GM12873 (cell line): ENCODE results near the gene CDYL2.

ENCODE experiments used
- TF ChIP-seq, protein P1 (sequence below): IDR thresholded peaks from 2 replicates; pipeline ENCODE4 v1.5.1; 2012; ENCODE audit warnings: low read depth, mild to moderate bottlenecking, moderate library complexity, low read length, control low read depth; ENCODE audit not compliant: insufficient read depth; ENCODE audit errors: missing control alignments

The CDYL2 gene

GRCh38 chr16:80794071-80794470 lies 10.3 kb downstream of the CDYL2 start:
- TF ChIP-seq, protein P1, sequence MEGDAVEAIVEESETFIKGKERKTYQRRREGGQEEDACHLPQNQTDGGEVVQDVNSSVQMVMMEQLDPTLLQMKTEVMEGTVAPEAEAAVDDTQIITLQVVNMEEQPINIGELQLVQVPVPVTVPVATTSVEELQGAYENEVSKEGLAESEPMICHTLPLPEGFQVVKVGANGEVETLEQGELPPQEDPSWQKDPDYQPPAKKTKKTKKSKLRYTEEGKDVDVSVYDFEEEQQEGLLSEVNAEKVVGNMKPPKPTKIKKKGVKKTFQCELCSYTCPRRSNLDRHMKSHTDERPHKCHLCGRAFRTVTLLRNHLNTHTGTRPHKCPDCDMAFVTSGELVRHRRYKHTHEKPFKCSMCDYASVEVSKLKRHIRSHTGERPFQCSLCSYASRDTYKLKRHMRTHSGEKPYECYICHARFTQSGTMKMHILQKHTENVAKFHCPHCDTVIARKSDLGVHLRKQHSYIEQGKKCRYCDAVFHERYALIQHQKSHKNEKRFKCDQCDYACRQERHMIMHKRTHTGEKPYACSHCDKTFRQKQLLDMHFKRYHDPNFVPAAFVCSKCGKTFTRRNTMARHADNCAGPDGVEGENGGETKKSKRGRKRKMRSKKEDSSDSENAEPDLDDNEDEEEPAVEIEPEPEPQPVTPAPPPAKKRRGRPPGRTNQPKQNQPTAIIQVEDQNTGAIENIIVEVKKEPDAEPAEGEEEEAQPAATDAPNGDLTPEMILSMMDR, result no peak

DNA sequence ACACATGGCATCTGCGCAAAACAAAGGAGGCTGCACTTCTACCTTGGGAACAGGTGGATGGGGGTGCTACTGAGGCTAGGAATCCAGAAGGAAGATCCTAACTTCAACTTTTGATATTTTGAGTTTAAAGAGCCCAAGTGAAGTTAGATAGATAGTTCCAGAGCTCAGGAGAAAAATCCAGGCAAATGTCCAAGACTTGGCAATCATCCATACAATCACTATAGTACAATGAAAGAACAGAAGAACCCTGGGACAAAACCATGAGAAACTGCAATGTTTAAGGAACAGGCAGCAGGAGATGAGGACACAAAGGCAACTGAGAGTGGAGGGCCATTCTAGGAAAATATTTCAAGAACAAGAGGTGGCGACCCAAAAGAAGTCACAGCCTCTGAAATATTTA lies 12.4 kb downstream of the CDYL2 start:
- TF ChIP-seq, protein P1, result no peak

GRCh38 chr16:80791411-80791810 lies 13.0 kb downstream of the CDYL2 start:
- TF ChIP-seq, protein P1, result no peak

- TF ChIP-seq, protein P1, result no peak
Observed at GRCh38 chr16:80790751-80791150, 13.6 kb downstream of the CDYL2 start.

DNA sequence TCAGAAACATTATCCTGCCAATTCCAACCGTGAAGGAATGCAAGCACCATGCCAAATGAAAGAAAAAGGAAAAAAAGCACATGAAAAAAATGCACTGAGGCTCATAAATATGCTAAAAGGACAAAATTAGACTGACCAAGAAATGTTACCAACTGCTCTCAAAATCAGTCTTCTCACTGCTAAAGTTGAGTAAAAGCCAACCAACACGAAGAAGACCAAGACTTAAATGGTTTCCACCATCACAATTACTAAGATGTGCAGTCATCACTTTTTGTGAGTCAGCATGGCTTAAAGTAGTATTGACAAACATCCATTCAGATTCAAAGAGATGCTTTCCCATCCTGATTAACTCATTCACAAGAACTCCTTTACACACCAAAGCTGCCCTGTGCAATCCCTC lies 16.4 kb downstream of the CDYL2 start:
- TF ChIP-seq, protein P1, result no peak

DNA sequence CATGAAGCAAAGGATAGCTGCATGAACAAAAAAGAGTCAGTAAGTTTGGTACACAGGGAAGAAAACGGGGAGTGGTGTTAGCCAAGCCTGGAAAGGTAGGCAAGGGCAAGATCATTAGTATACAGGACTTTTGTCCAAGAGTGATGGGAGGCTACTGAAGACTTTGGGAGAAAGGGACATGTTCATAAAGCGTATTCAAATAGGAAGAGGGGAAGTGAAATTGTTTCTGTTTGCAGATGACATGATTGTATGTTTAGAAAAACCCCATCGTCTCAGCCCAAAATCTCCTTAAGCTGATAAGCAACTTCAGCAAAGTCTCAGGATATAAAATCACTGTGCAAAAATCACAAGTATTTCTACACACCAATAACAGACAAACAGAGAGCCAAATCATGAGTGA lies 19.4 kb downstream of the CDYL2 start:
- TF ChIP-seq, protein P1, result no peak

DNA sequence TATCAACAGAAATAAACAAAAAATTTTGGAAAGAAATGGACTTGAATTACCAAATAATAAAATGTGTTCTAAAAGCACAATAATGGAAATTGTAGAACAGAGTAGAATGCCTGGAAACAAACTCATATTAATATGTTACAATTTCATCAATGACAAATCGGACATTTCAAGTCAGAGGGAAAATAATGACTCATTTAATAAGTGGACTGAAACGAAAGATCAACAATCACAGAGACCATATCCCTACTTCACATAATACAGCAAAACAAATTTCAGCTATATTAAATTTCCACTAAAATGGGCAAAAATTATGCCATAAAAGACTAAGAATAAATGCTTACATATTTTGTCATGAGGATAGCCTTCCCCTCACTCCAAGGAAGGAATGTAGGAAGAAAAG lies 25.7 kb downstream of the CDYL2 start:
- TF ChIP-seq, protein P1, result no peak
